GM19351 (cell line): ENCODE results near the gene INTS13.
A peak's percentile ranks its signal among the peaks of the same experiment; 100 is the strongest.
"Not testable (repeated sequence)": the region's sequence is repeated elsewhere in the genome, so short reads cannot be mapped to it uniquely, and the experiment has no call there.

ENCODE experiments used
- ATAC-seq: cut with Tn5 transposase; IDR thresholded peaks from one replicate; pipeline ENCODE4 v1.9.1; 2021; ENCODE audit warnings: mild to moderate bottlenecking, moderate library complexity; ENCODE audit not compliant: unreplicated experiment

INTS13 gene

DNA sequence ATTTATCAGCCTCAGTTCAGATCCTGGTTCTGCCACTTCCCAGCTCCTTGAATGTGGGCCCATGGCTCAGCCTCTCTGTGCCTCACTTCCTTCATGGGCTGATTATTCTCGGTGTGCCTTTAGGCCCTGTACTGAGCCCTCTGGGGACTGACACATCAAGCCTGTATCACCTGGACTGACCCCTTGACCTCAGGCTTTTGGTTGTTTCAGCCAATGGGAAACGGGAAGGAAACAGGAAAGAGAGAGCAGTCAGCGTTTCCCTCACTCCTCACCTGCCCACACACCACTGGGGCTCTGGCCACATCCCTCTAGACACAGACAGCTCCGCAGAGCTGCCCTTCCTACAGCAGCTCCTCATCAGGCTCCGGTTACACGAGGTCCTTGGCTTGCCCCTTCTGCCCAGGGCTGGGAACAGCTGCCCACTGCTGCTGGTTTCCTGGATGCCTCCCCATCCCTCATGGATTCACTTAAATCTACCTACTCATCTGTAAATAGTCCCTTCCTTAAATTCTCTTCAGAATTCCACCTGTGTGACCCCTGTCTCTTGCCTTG, 67.8 kb downstream of the INTS13 start:
- no peak for ATAC-seq

GRCh38 chr12:26869104-26869494, 68.7 kb downstream of the INTS13 start:
- no peak for ATAC-seq

- no peak for ATAC-seq
Measured at GRCh38 chr12:26868447-26869103, 69.2 kb downstream of the INTS13 start.

DNA sequence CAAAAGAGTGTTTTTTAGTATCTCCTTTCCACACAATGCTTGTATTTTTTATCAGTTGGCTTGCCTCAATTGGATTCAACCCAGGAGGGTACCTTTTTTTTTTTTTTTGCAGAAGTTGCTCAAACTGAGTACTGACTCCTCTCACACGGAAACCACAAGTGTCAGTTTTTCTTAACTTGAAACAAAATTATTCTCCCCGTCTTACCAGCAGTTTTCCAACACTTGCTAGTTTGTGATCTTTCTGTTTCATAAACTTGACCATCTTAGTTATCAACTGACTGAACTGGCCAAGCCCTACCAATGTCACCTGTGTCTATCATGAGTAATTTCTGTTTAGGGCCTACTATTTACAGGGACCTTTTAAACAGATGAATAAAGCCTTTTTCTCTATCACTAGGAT, 70.7 kb downstream of the INTS13 start:
- ATAC-seq = peak; percentile 82

- ATAC-seq = no peak
Measured at GRCh38 chr12:26863515-26863914, 74.3 kb downstream of the INTS13 start.

DNA sequence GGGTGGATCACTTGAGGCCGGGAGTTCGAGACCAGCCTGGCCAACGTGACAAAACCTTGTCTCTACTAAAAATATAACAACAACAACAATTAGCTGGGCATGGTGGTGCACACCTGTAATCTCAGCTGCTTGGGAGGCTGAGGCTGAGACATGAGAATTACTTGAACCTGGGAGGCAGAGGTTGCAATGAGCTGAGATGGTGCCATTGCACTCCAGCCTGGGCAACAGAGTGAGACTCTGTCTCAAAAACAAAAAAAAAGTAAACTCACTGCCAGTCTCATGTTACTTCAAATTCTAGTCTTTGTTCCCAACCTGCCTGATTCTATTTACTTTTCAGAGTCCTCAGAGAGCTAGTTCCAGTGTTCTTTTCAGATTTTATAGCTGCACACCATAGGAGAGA, 75.0 kb downstream of the INTS13 start:
- ATAC-seq = not testable (repeated sequence)

- no peak for ATAC-seq
Measured at GRCh38 chr12:26861690-26862089, 76.1 kb downstream of the INTS13 start.

GRCh38 chr12:26857465-26858176, 80.2 kb downstream of the INTS13 start:
- no peak for ATAC-seq

- peak; percentile 61 for ATAC-seq
Measured at GRCh38 chr12:26855337-26855736, 82.4 kb downstream of the INTS13 start.
